ENCODE results near the gene KIF3C. TPM values are rescaled to one million over a fixed set of nuclear protein-coding genes. Genes with fewer than 3 reads are reported as not detected.
A peak's percentile ranks its signal among the peaks of the same experiment; 100 is the strongest.

Gene KIF3C
- polyA plus RNA-seq, 1 donor from 2014 or later = 53.6 TPM

DNA sequence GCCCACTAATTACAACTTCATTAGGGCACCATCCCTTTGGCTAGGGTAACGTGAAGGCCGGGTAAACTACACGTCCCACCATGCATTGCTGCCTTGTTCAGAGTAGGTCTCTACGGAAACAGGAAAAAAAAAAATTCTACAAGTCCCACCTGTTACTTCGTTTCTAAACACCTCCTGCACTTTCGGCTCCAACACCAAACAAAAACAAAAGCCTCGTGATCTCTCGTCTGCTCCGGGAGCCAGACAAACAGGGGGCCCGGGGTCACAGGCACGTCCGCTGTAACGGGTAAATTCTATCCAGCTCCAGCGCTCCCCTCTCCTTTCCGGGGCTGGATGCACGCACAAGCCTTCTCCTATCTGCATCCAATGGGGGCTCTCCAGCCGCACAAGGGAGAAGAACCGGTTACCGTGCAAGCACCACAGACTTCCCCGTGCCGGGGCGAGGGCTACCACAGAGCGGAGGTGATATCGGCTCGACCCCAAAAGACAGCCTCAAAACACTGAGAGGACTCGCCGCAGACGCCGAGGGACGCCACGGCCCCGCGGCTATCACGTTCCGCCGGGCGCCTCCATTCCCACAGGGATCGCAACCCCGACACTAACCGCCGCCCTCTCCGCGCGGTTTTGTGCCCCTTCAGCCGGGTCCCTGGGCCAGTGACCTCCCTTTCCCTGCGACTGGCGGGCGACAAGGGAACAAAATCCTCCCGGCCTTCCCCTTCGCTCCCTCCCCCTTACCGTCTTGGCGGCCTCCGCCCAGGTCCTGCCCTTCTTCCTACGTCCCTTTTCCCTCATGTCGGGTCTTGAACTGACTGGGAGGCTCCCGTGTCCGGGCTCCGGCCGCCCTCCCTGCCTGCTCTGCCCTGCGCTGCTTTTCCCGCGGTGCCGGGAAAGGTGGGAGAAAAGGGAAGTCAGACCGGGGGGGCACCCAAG lies 104.6 kb downstream of the KIF3C start:
- TF ChIP-seq MXI1 (conservative IDR thresholded peaks at IDR 0.05; ENCODE audit: poor library complexity, severe bottlenecking) = peak; percentile 53
- no peak for TF ChIP-seq POLR2AphosphoS5 (IDR thresholded peaks at IDR 0.05)
- TF ChIP-seq, protein P1, sequence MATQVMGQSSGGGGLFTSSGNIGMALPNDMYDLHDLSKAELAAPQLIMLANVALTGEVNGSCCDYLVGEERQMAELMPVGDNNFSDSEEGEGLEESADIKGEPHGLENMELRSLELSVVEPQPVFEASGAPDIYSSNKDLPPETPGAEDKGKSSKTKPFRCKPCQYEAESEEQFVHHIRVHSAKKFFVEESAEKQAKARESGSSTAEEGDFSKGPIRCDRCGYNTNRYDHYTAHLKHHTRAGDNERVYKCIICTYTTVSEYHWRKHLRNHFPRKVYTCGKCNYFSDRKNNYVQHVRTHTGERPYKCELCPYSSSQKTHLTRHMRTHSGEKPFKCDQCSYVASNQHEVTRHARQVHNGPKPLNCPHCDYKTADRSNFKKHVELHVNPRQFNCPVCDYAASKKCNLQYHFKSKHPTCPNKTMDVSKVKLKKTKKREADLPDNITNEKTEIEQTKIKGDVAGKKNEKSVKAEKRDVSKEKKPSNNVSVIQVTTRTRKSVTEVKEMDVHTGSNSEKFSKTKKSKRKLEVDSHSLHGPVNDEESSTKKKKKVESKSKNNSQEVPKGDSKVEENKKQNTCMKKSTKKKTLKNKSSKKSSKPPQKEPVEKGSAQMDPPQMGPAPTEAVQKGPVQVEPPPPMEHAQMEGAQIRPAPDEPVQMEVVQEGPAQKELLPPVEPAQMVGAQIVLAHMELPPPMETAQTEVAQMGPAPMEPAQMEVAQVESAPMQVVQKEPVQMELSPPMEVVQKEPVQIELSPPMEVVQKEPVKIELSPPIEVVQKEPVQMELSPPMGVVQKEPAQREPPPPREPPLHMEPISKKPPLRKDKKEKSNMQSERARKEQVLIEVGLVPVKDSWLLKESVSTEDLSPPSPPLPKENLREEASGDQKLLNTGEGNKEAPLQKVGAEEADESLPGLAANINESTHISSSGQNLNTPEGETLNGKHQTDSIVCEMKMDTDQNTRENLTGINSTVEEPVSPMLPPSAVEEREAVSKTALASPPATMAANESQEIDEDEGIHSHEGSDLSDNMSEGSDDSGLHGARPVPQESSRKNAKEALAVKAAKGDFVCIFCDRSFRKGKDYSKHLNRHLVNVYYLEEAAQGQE (IDR thresholded peaks at IDR 0.05; ENCODE audit: borderline replicate concordance) = peak; percentile 24
- TF ChIP-seq TAF1 (IDR thresholded peaks at IDR 0.05; ENCODE audit: low read depth) = peak; percentile 23
- Histone ChIP-seq H3K4me3 (ENCODE audit: low read length) (peak overlapping the region; percentile 92), H3K79me2 (replicated peaks; ENCODE audit: insufficient read depth, low read length) (peaks cover 34% of the 10 kb centered on the region), H3K9me3 (ENCODE audit: low read length) (no peaks in the 10 kb centered on the region), H3K36me3 (ENCODE audit: insufficient read depth, low read length) (no peaks in the 10 kb centered on the region), H3K27me3 (ENCODE audit: insufficient read depth, low read depth, low read length) (no peaks in the 10 kb centered on the region), H4K20me1 (ENCODE audit: insufficient read depth) (no peaks in the 10 kb centered on the region), H3F3A (ENCODE audit: insufficient read depth, low read length, poor library complexity, severe bottlenecking) (no peaks in the 10 kb centered on the region), H3K4me2 (ENCODE audit: low read length) (peak overlapping the region; percentile 91), H3K9ac (ENCODE audit: low read length) (peak overlapping the region; percentile 88), H3K9me2 (ENCODE audit: insufficient read depth, low read length) (no peaks in the 10 kb centered on the region), H2AFZ (ENCODE audit: low read depth, low read length) (peak overlapping the region; percentile 86), H3K27ac (ENCODE audit: low read length) (peak overlapping the region; percentile 93)

Small RNA genes within 50 kb of the gene (small RNA-seq; reads per million reads assigned to genes)
- gene NDUFB4P4 = 0 reads per million in 3 experiments
- 0 reads per million in 3 experiments for gene UQCRHP2

Other genes with a start within 250 kb of the KIF3C start
- 2.9 and 3.2 TPM in 2 replicates for gene ASXL2, start 104.0 kb downstream of the KIF3C start, polyA plus RNA-seq
- 151 and 169 TPM in 2 replicates for gene RAB10, start 51.6 kb upstream of the KIF3C start, polyA plus RNA-seq
- gene GAREM2, start 190.6 kb upstream of the KIF3C start, polyA plus RNA-seq = 3.2 and 3.9 TPM in 2 replicates

Measured in neural cell (in vitro differentiated cells).